GM23248 (cell line): ENCODE results near the gene RAD54L2. TPM values are rescaled to one million over a fixed set of nuclear protein-coding genes. Genes with fewer than 3 reads are reported as not detected.
"Not testable (repeated sequence)": the region's sequence is repeated elsewhere in the genome, so short reads cannot be mapped to it uniquely, and the experiment has no call there.

Experiments
- DNase-seq: peaks from one replicate; pipeline ENCODE4 v3.0.0-alpha.2; 2015
- H2AFZ ChIP-seq: fragments of 200-600 bp; sonication (generic); 2 replicates; pipeline ENCODE4 v1.6.1; 2016; ENCODE audit warnings: antibody characterized with exemption
- H3F3A ChIP-seq: fragments of 200-600 bp; sonication (generic); 2 replicates; pipeline ENCODE4 v1.6.1; 2016; ENCODE audit warnings: mild to moderate bottlenecking, antibody characterized with exemption, mixed run types; ENCODE audit not compliant: insufficient read depth
- H3K27ac ChIP-seq: fragments of 200-600 bp; sonication (generic); 2 replicates; pipeline ENCODE4 v1.5.1; 2016; ENCODE audit warnings: mild to moderate bottlenecking
- H3K27me3 ChIP-seq: fragments of 200-600 bp; sonication (generic); replicated peaks from 2 replicates; pipeline ENCODE4 v1.6.1; 2016; ENCODE audit warnings: mild to moderate bottlenecking; ENCODE audit not compliant: insufficient read depth
- H3K36me3 ChIP-seq: fragments of 200-600 bp; sonication (generic); 2 replicates; pipeline ENCODE4 v1.6.1; 2016; ENCODE audit warnings: low read depth, mild to moderate bottlenecking
- H3K4me1 ChIP-seq: fragments of 200-600 bp; sonication (generic); 2 replicates; pipeline ENCODE4 v1.6.1; 2016; ENCODE audit warnings: mild to moderate bottlenecking; ENCODE audit not compliant: insufficient read depth
- H3K4me2 ChIP-seq: fragments of 200-600 bp; sonication (generic); one replicate; pipeline ENCODE4 v1.6.1; 2016; ENCODE audit warnings: mild to moderate bottlenecking; ENCODE audit not compliant: unreplicated experiment
- H3K4me3 ChIP-seq: fragments of 200-600 bp; sonication (generic); 2 replicates; pipeline ENCODE4 v1.5.1; 2016; ENCODE audit warnings: mild to moderate bottlenecking
- H3K79me2 ChIP-seq: fragments of 200-600 bp; sonication (generic); 2 replicates; pipeline ENCODE4 v1.6.1; 2016; ENCODE audit warnings: mild to moderate bottlenecking; ENCODE audit not compliant: insufficient read depth
- H3K9ac ChIP-seq: fragments of 200-600 bp; sonication (generic); 2 replicates; pipeline ENCODE4 v1.6.1; 2016; ENCODE audit warnings: mild to moderate bottlenecking
- H3K9me2 ChIP-seq: fragments of 200-600 bp; sonication (generic); 2 replicates; pipeline ENCODE4 v1.6.1; 2016; ENCODE audit warnings: mixed run types, mild to moderate bottlenecking, moderate library complexity; ENCODE audit not compliant: insufficient read depth
- H3K9me3 ChIP-seq: fragments of 200-600 bp; sonication (generic); one replicate; pipeline ENCODE4 v1.6.1; 2017; ENCODE audit warnings: low read depth
- H4K20me1 ChIP-seq: fragments of 200-600 bp; sonication (generic); 2 replicates; pipeline ENCODE4 v1.6.0; 2016; ENCODE audit not compliant: insufficient read depth
- EZH2 ChIP-seq: fragments of 200-600 bp; sonication (generic); IDR thresholded peaks from 2 replicates; pipeline ENCODE4 v1.6.1; 2018; ENCODE audit warnings: antibody characterized with exemption, mild to moderate bottlenecking; ENCODE audit not compliant: insufficient read depth, poor library complexity, severe bottlenecking
- EZH2phosphoT487 ChIP-seq: fragments of 200-600 bp; sonication (generic); IDR thresholded peaks from 2 replicates; pipeline ENCODE4 v1.6.1; 2018; ENCODE audit warnings: antibody characterized with exemption, moderate library complexity, mild to moderate bottlenecking, low read depth; ENCODE audit not compliant: insufficient read depth
- WGBS, 2 experiments: methylation state at CpG; one replicate each; pipeline ENCODE4 v1.1.6; 2015 to 2017; ENCODE audit warnings: low lambda C conversion rate in 2 of 2, low coverage in 1 of 2; ENCODE audit errors: missing lambda C conversion rate in 2 of 2; 5-methylcytosine and 5-hydroxymethylcytosine counted together
- in situ Hi-C: fragments of 300-500 bp; cut with MboI; formaldehyde crosslinking; loops from 2 replicates; pipeline ENCODE4 v1.15.0; 2020
- polyA plus RNA-seq: library from polyadenylated mRNA; unstranded; fragments of >200 nt; fragmentation: Nextera tagmentation; extraction: Ambion mirVana; gene quantifications from 2 replicates; pipeline ENCODE4 v1.2.1, GENCODE V29; 2016
- total RNA-seq: library from RNA; depleted of rRNA; stranded (reverse); fragments of >200 nt; shearing (Covaris generic); gene quantifications from 2 replicates; pipeline ENCODE4 v1.2.3, GENCODE V29; 2014

Gene RAD54L2
- total and polyA plus RNA-seq, 2 experiments from 2014 or later = 9.2 to 14.2 TPM

- H3K4me1 ChIP-seq = peaks cover 14% of the 10 kb centered on the region
- TF ChIP-seq EZH2phosphoT487 = no peak
- TF ChIP-seq EZH2 = no peak
- peaks cover 30% of the 10 kb centered on the region for H3F3A ChIP-seq
- peak overlapping the region; percentile 100 for H2AFZ ChIP-seq
- WGBS, 2 experiments = 0 to 5% methylated on average over 7 of the region's 7 CpGs
- H3K4me2 ChIP-seq = peak overlapping the region; percentile 97
- H3K79me2 ChIP-seq = peaks cover 45% of the 10 kb centered on the region
- peaks cover 4% of the 10 kb centered on the region; the same call in 1 of the 2 replicates for H4K20me1 ChIP-seq
- no peaks in the 10 kb centered on the region for H3K9me2 ChIP-seq
- H3K9ac ChIP-seq = peak overlapping the region; percentile 97
- no peaks in the 10 kb centered on the region for H3K9me3 ChIP-seq
- H3K4me3 ChIP-seq = peak overlapping the region; percentile 90
- DNase-seq = peak; percentile 38
- H3K27me3 ChIP-seq = no peaks in the 10 kb centered on the region
- no peaks in the 10 kb centered on the region for H3K36me3 ChIP-seq
- in situ Hi-C loops = no loop called here
- H3K27ac ChIP-seq = peak overlapping the region; percentile 85
These were observed 432 bp upstream of the RAD54L2 start for GRCh38 chr3:51538115-51538458.

- H3K9ac ChIP-seq = peak overlapping the region; percentile 97
- H3K9me3 ChIP-seq = no peaks in the 10 kb centered on the region
- no peaks in the 10 kb centered on the region for H3K36me3 ChIP-seq
- in situ Hi-C loops = no loop called here
- peak overlapping the region; percentile 85 for H3K27ac ChIP-seq
- peak overlapping the region; percentile 100 for H2AFZ ChIP-seq
- WGBS, 2 experiments = 1% methylated on average over 11 of the region's 11 CpGs
- peaks cover 4% of the 10 kb centered on the region; the same call in 1 of the 2 replicates for H4K20me1 ChIP-seq
- no peaks in the 10 kb centered on the region for H3K9me2 ChIP-seq
- H3K4me3 ChIP-seq = peak overlapping the region; percentile 90
- H3K79me2 ChIP-seq = peaks cover 58% of the 10 kb centered on the region
- peaks cover 30% of the 10 kb centered on the region for H3F3A ChIP-seq
- DNase-seq = peak; percentile 90
- peaks cover 14% of the 10 kb centered on the region for H3K4me1 ChIP-seq
- no peaks in the 10 kb centered on the region for H3K27me3 ChIP-seq
- TF ChIP-seq EZH2phosphoT487 (no peak), EZH2 (no peak)
- H3K4me2 ChIP-seq = peak overlapping the region; percentile 94
These were observed 897 bp downstream of the RAD54L2 start for GRCh38 chr3:51539291-51539941.

- DNase-seq, H3K36me3 ChIP-seq, H3K9ac ChIP-seq, H3K9me3 ChIP-seq, H3K27me3 ChIP-seq, H3K4me3 ChIP-seq, H4K20me1 ChIP-seq, in situ Hi-C loops, H3K4me2 ChIP-seq, H3K27ac ChIP-seq, H3K9me2 ChIP-seq, H2AFZ ChIP-seq: not testable (repeated sequence)
- Histone ChIP-seq H3K4me1 (peaks cover 14% of the 10 kb centered on the region), H3F3A (peaks cover 25% of the 10 kb centered on the region), H3K79me2 (peaks cover 83% of the 10 kb centered on the region)
- 87 to 88% methylated on average over 11 of the region's 11 CpGs for WGBS, 2 experiments
These were observed 4.1 kb downstream of the RAD54L2 start for GRCh38 chr3:51542596-51542995.

- Histone ChIP-seq H3K27ac (peak overlapping the region; percentile 31), H3K79me2 (peaks cover 94% of the 10 kb centered on the region), H2AFZ (no peak overlapping the region), H3K4me2 (no peak overlapping the region), H3K36me3 (peaks cover 5% of the 10 kb centered on the region; the same call in 1 of the 2 replicates), H4K20me1 (peaks cover 4% of the 10 kb centered on the region; the same call in 1 of the 2 replicates), H3K9me2 (no peaks in the 10 kb centered on the region), H3K4me3 (no peak overlapping the region), H3K4me1 (peaks cover 14% of the 10 kb centered on the region), H3K9me3 (no peaks in the 10 kb centered on the region), H3K27me3 (no peaks in the 10 kb centered on the region), H3K9ac (no peak overlapping the region), H3F3A (peaks cover 14% of the 10 kb centered on the region)
- DNase-seq = peak; percentile 23
- WGBS, 2 experiments = 67% methylated on average over 3 of the region's 3 CpGs
- in situ Hi-C loops = no loop called here
- TF ChIP-seq EZH2 (no peak), EZH2phosphoT487 (no peak)
These were observed 5.7 kb downstream of the RAD54L2 start for GRCh38 chr3:51544011-51544775.
